Retinal pigment epithelial cell (primary cell): ENCODE results near the gene NUDT4.
"Not testable (repeated sequence)": the region's sequence is repeated elsewhere in the genome, so short reads cannot be mapped to it uniquely, and the experiment has no call there.

Experiments
- DNase-seq: peaks from one replicate; pipeline ENCODE4 v3.0.0-alpha.2; 2010; ENCODE audit warnings: low read depth
- H3K4me3 ChIP-seq: 2 replicates; pipeline ENCODE4 v1.5.1; 2011; ENCODE audit warnings: mild to moderate bottlenecking, low read length, control low read depth, moderate library complexity
- TF ChIP-seq, protein P1 (sequence below): conservative IDR thresholded peaks from 2 replicates; pipeline ENCODE4 v1.5.1; 2011; ENCODE audit warnings: low read depth, low read length, control low read depth, inconsistent platforms

NUDT4 gene

DNA sequence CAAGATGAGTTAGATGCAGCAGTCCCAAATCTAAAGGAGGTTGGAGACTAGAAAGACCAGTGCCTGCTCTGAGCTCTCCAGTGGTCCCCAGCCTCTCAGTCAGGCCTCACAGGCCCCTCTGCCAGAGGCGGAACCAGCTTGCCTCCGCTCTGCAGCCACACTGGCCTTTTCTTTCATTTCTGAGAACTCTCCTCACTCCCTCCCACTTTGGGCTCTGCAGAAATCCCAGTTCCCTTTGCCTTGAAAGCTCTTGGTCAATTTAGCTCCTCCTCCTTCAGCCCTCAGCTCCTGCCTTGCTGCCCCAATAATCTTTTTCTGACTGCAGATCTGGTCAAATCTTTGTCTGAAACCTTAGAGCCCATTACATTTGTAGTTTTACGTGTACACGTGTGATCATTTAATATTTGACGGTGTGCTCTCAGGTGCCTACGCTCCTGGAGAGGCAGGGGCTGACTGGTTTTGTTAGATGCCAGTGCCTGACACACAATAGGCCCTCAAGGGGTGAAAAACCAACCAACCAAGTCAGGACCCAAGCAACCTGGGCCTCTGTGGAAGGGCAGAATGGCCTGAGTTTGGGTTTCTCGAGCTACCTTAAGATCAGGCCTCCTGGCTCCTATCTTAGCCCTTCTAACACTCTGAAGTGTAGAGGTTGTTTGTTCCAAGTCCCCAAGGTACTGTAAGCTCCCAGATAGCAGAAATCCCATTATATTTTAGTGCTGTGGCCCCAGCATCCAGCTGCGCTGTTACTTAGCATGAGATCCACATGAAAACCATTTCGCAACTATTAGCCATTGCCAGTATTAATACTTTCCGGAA is 1.1 kb upstream of the NUDT4 start:
- H3K4me3 ChIP-seq: peak overlapping the region; percentile 56
- TF ChIP-seq, protein P1, sequence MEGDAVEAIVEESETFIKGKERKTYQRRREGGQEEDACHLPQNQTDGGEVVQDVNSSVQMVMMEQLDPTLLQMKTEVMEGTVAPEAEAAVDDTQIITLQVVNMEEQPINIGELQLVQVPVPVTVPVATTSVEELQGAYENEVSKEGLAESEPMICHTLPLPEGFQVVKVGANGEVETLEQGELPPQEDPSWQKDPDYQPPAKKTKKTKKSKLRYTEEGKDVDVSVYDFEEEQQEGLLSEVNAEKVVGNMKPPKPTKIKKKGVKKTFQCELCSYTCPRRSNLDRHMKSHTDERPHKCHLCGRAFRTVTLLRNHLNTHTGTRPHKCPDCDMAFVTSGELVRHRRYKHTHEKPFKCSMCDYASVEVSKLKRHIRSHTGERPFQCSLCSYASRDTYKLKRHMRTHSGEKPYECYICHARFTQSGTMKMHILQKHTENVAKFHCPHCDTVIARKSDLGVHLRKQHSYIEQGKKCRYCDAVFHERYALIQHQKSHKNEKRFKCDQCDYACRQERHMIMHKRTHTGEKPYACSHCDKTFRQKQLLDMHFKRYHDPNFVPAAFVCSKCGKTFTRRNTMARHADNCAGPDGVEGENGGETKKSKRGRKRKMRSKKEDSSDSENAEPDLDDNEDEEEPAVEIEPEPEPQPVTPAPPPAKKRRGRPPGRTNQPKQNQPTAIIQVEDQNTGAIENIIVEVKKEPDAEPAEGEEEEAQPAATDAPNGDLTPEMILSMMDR: no peak
- DNase-seq: no peak

- peak overlapping the region; percentile 70 for H3K4me3 ChIP-seq
- DNase-seq: not testable (repeated sequence)
Observed at GRCh38 chr12:93378196-93378997, 672 bp downstream of the NUDT4 start.

GRCh38 chr12:93378998-93379325 is 1.2 kb downstream of the NUDT4 start:
- DNase-seq: no peak
- TF ChIP-seq, protein P1: no peak
- H3K4me3 ChIP-seq: peak overlapping the region; percentile 70

GRCh38 chr12:93379326-93379980 is 1.7 kb downstream of the NUDT4 start:
- H3K4me3 ChIP-seq: peak overlapping the region; percentile 70
- no peak for DNase-seq
- TF ChIP-seq, protein P1: no peak

GRCh38 chr12:93379981-93380361 is 2.2 kb downstream of the NUDT4 start:
- TF ChIP-seq, protein P1: no peak
- DNase-seq: no peak
- peak overlapping the region; percentile 70 for H3K4me3 ChIP-seq

DNA sequence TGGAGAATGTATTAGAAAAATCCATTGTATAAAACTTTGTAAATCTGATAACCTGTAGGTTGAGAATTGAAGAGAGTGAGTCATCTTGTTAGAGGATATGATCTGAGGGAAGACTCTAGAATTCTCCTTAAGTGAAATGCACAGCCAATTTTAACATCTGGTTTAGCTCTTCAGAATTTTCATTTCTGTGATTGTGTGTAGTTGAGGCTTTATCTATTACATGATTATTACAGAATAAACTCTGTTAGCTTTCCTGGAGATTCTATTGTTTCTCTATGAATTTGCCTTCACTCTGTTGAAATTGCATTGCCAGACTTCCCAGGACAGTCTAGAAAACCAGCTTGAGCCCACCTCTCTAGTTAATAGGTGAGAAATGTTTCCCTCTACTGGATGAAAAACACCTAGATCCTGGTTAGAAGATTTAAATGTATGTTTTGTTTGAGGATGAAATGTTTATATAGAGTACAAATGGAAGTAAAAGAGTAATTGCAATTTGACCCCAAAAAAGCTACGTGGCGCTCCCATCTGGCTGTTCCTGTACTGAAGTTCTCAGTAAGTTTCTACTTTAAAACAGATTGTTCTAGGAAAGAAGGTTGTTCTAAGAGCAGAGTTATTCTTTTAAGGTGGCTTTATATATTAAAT is 2.9 kb downstream of the NUDT4 start:
- H3K4me3 ChIP-seq: peak overlapping the region; percentile 70
- no peak for DNase-seq
- TF ChIP-seq, protein P1: peak; percentile 41

DNA sequence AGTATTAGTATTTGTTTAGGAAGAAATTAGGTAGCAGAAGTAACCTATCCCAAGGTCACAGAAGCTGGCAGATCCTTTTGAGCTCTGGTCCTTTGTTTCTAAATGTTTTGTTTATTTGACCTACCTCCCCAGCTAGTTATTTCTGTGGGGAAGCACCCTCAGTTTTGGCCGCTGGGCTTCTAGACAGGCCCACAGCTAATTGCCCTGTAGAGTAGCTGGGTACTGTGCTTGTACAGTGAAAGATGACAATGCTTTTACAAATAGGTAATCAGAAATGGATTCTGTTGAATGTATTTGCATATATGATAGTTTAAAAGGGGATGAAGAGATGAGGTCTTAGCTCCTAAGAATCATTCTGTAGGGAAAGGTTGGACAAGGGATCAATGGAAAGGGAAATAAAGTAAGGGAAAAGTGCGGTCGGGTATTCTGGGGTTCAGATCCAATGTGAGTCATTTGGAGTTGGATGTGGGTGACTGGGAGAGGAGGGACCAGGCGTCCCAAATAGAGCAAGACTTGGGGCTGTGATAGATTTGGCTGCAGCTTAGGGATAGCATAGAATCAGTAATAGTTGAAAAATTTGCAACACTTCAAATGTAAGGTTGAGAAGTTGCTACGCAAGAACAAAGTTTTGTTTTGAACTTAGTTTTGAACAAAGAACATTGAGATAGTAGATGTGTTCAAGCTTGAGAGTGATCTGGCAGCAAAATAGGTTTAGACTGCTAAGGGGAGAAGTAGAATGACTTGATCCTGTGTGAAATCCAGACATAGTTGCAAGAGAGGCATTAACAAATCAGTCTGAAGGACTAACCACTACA is 3.6 kb downstream of the NUDT4 start:
- TF ChIP-seq, protein P1: no peak
- no peak for DNase-seq
- peak overlapping the region; percentile 70 for H3K4me3 ChIP-seq

- not testable (repeated sequence) for H3K4me3 ChIP-seq, DNase-seq
Observed at GRCh38 chr12:93381976-93382437, 4.3 kb downstream of the NUDT4 start.
